HPDE6-E6E7 (cell line): ENCODE measurements around the gene GPR3.
"Not testable (repeated sequence)": the region's sequence is repeated elsewhere in the genome, so short reads cannot be mapped to it uniquely, and the experiment has no call there.

Experiments
- DNase-seq: peaks from one replicate; pipeline ENCODE4 v3.0.0; 2011; ENCODE audit warnings: missing footprints; ENCODE audit errors: extremely low spot score

The GPR3 gene

GRCh38 chr1:27377760-27378495 is 14.5 kb upstream of the GPR3 start:
- DNase-seq, result no peak

GRCh38 chr1:27379564-27380122 is 12.8 kb upstream of the GPR3 start:
- no peak for DNase-seq

GRCh38 chr1:27380224-27380623 is 12.2 kb upstream of the GPR3 start:
- DNase-seq, result no peak

GRCh38 chr1:27380766-27381733 is 11.4 kb upstream of the GPR3 start:
- no peak for DNase-seq

GRCh38 chr1:27381969-27382762 is 10.3 kb upstream of the GPR3 start:
- DNase-seq, result no peak

GRCh38 chr1:27383039-27383605 is 9.3 kb upstream of the GPR3 start, which contains the start of gene CD164L2:
CD164L2 (minus strand) TSS chr1:27383333; CDS start chr1:27383239, 94 bp downstream.
- DNase-seq, result peak; percentile 86

GRCh38 chr1:27383661-27384060 is 8.8 kb upstream of the GPR3 start:
- no peak for DNase-seq

- not testable (repeated sequence) for DNase-seq
These were observed 7.6 kb upstream of the GPR3 start for GRCh38 chr1:27384797-27385196.

- DNase-seq, result peak; percentile 62
These were observed 4.0 kb upstream of the GPR3 start for GRCh38 chr1:27388337-27389005.

GRCh38 chr1:27391511-27392095 is 819 bp upstream of the GPR3 start:
- peak; percentile 66 for DNase-seq

GRCh38 chr1:27392778-27393635 is 585 bp downstream of the GPR3 start:
- no peak for DNase-seq

GRCh38 chr1:27393641-27394281 is 1.3 kb downstream of the GPR3 start:
- no peak for DNase-seq

GRCh38 chr1:27394282-27394658 is 1.8 kb downstream of the GPR3 start:
- no peak for DNase-seq

- DNase-seq, result no peak
These were observed 2.5 kb downstream of the GPR3 start for GRCh38 chr1:27394925-27395324.

GRCh38 chr1:27395441-27396195 is 3.2 kb downstream of the GPR3 start:
- DNase-seq, result peak; percentile 68

- DNase-seq, result no peak
These were observed 4.7 kb downstream of the GPR3 start for GRCh38 chr1:27397110-27397509.

GRCh38 chr1:27397749-27398148 is 5.3 kb downstream of the GPR3 start:
- no peak for DNase-seq
